ENCODE results near the gene TMEM79.

The TMEM79 gene

GRCh38 chr1:156262461-156263287 lies 21.5 kb upstream of the TMEM79 start:
- H3K4me3 ChIP-seq (ENCODE audit: control insufficient read depth, low read depth, low read length) = no peak overlapping the region
- peak; percentile 96 for DNase-seq (ENCODE audit: low read depth)
- no peak for TF ChIP-seq CTCF (conservative IDR thresholded peaks at IDR 0.05; ENCODE audit: control insufficient read depth, insufficient read depth, low read depth, low read length)

DNA sequence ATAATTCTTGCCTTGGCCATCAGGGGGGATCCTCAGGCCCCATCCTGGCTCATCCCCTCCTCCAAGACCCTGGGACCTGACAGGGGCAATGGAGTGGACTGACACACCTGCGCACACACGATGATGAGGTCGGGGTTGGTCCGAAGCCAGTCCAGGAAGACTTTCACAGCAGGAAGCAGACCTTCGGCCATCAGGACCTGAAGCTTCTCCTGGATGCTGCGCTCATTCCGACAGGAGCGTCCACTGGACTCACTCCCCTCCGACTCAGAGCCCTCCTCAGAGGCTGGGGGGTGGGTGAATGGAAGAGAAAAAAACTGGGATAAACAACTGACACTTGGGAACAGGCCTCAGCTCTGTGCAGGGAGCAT lies 20.9 kb upstream of the TMEM79 start:
- no peak overlapping the region for H3K4me3 ChIP-seq (ENCODE audit: control insufficient read depth, low read depth, low read length)
- no peak for TF ChIP-seq CTCF (conservative IDR thresholded peaks at IDR 0.05; ENCODE audit: control insufficient read depth, insufficient read depth, low read depth, low read length)
- DNase-seq (ENCODE audit: low read depth) = no peak

GRCh38 chr1:156266051-156266450 lies 18.1 kb upstream of the TMEM79 start:
- no peak for DNase-seq (ENCODE audit: low read depth)
- H3K4me3 ChIP-seq (ENCODE audit: control insufficient read depth, low read depth, low read length) = no peak overlapping the region
- TF ChIP-seq CTCF (conservative IDR thresholded peaks at IDR 0.05; ENCODE audit: control insufficient read depth, insufficient read depth, low read depth, low read length) = no peak

DNA sequence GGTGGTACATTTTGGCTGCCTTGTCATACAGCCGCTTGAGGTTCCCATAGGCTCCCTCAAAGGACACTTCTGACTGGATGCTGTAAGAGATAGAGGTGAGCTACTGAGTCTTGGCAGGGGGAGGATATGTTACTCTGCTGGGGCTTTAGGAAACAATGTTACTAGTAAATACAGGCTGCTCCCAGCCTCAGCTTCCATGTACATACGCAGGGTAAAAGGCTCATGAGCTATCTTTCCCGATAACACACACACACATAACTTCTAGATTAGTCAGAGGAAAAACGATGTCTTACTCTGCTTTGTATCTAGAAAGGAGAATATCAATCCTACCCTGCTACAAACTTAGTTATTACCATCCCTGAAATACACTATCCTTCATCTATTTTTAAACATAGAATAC lies 15.8 kb upstream of the TMEM79 start:
- no peak for DNase-seq (ENCODE audit: low read depth)
- no peak for TF ChIP-seq CTCF (conservative IDR thresholded peaks at IDR 0.05; ENCODE audit: control insufficient read depth, insufficient read depth, low read depth, low read length)
- H3K4me3 ChIP-seq (ENCODE audit: control insufficient read depth, low read depth, low read length) = no peak overlapping the region

DNA sequence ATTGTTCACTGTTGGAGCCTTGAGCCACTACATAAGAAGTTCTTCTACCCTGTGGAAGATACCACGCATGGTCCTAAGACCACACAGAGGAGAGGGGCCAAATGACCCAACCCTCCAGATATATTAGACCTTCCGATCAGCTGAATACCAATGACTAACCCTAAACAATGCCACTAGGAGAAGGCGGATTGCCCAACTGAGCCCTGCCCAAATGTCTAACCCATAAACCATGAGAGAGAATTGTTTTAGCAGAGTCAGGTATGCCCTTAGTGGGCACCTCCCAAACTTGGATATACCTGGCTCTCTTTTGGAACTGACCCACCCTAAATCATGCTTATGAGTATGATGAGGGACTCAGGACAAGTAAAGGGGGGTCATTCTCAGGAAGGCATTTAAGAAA lies 13.8 kb upstream of the TMEM79 start:
- no peak overlapping the region for H3K4me3 ChIP-seq (ENCODE audit: control insufficient read depth, low read depth, low read length)
- TF ChIP-seq CTCF (conservative IDR thresholded peaks at IDR 0.05; ENCODE audit: control insufficient read depth, insufficient read depth, low read depth, low read length) = no peak
- no peak for DNase-seq (ENCODE audit: low read depth)

GRCh38 chr1:156276532-156276931 lies 7.6 kb upstream of the TMEM79 start:
- H3K4me3 ChIP-seq (ENCODE audit: control insufficient read depth, low read depth, low read length) = no peak overlapping the region
- peak; percentile 43 for DNase-seq (ENCODE audit: low read depth)
- no peak for TF ChIP-seq CTCF (conservative IDR thresholded peaks at IDR 0.05; ENCODE audit: control insufficient read depth, insufficient read depth, low read depth, low read length)
